NB4 (cell line): Measurements from ENCODE around the gene BOLA2B.

ENCODE experiments used
- CTCF ChIP-seq: IDR thresholded peaks from one replicate; pipeline ENCODE4 v1.5.1; 2012; ENCODE audit warnings: low read depth, low read length
- MAX ChIP-seq: IDR thresholded peaks from 2 replicates; pipeline ENCODE4 v1.6.1; 2011; ENCODE audit warnings: low read depth, low read length
- POLR2A ChIP-seq: IDR thresholded peaks from 2 replicates; pipeline ENCODE4 v1.6.1; 2011; ENCODE audit warnings: mild to moderate bottlenecking; ENCODE audit not compliant: insufficient read length; ENCODE audit errors: extremely low read depth

- TF ChIP-seq CTCF: no peak
- TF ChIP-seq POLR2A: no peak
- TF ChIP-seq MAX: no peak
These were observed 20.4 kb downstream of the BOLA2B start for GRCh38 chr16:30173054-30173453.
